A549 (cell line): ENCODE measurements around the gene RUFY1.

ENCODE experiments used
- EP300 ChIP-seq, 2 experiments: fragments of >200 bp; sonication (Bioruptor Twin); formaldehyde crosslinking; IDR thresholded peaks; 2 replicates in 1 of 2; 3 replicates in 1 of 2; pipeline ENCODE4 v1.6.1; 2016 to 2017
- GATA3 ChIP-seq: IDR thresholded peaks from 2 replicates; pipeline ENCODE4 v1.6.1; 2012; ENCODE audit warnings: borderline replicate concordance
- JUN ChIP-seq, 2 experiments: fragments of >200 bp; sonication (Bioruptor Twin); formaldehyde crosslinking; IDR thresholded peaks; 2 replicates in 1 of 2; 3 replicates in 1 of 2; pipeline ENCODE4 v1.6.1; 2016 to 2017
- MAFK ChIP-seq: fragments of 450-650 bp; IDR thresholded peaks from 2 replicates; pipeline ENCODE4 v1.6.1; 2014; ENCODE audit not compliant: partially characterized antibody
- MAX ChIP-seq: IDR thresholded peaks from 2 replicates; pipeline ENCODE4 v1.6.1; 2012
- POLR2A ChIP-seq: IDR thresholded peaks from 2 replicates; pipeline ENCODE4 v1.6.1; 2012; ENCODE audit warnings: mild to moderate bottlenecking, low read length
- TP53 ChIP-seq: fragments of 250-450 bp; sonication (Bioruptor Pico); IDR thresholded peaks from 2 replicates; pipeline ENCODE4 v1.5.0; 2021; ENCODE audit warnings: mild to moderate bottlenecking, moderate library complexity
- TF ChIP-seq, protein P1 (sequence below): fragments of >200 bp; sonication (Bioruptor Twin); formaldehyde crosslinking; IDR thresholded peaks from 3 replicates; pipeline ENCODE4 v1.5.1; 2016
- TF ChIP-seq, protein P2 (sequence below): fragments of 200-600 bp; sonication (generic); IDR thresholded peaks from 2 replicates; pipeline ENCODE4 v1.6.1; 2016; ENCODE audit warnings: antibody characterized with exemption, mild to moderate bottlenecking, moderate library complexity

DNA sequence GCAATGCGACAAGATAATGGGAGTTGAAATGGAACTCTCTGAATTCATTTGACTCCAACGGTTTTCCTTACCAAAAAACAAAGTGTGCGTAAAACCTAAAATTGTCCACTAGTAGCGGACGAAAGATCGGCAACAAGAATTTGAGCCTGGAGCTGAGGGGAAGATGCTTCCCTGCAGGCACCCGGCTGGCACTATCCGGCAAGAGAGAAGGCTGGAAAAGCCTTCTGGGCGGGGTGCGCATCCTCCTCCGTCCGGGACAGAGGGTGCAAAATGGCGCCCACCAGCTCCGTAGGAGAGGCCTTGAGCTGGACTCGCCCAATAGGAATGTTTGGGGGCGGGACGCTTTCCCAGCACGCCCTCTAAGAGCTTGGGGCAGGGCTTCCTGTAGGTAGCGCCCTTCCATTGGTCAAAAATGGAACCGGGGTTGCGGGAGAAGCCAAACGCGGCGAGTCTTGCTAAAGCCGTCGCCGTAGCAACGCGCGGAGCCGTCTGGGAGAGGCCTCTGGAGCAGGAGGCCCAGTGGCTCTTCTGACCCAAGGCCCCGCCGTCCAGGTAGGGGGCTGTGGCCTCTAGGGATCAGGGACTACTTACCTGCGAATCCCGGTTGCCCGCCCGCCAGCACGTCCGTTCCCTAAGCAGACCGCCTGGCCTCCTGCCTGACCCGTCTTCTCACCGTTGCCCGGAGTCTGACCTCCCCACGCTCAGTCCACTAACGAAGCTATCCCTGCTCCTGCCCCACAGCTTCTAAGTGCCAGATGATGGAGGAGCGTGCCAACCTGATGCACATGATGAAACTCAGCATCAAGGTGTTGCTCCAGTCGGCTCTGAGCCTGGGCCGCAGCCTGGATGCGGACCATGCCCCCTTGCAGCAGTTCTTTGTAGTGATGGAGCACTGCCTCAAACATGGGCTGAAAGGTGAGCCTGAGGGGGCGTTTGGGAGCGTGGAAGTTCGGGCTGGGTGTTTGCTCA is 9.2 kb downstream of the RUFY1 start:
- peak; percentile 90 to 93 for TF ChIP-seq JUN (IDR thresholded peaks at IDR 0.05)
- TF ChIP-seq, protein P1, sequence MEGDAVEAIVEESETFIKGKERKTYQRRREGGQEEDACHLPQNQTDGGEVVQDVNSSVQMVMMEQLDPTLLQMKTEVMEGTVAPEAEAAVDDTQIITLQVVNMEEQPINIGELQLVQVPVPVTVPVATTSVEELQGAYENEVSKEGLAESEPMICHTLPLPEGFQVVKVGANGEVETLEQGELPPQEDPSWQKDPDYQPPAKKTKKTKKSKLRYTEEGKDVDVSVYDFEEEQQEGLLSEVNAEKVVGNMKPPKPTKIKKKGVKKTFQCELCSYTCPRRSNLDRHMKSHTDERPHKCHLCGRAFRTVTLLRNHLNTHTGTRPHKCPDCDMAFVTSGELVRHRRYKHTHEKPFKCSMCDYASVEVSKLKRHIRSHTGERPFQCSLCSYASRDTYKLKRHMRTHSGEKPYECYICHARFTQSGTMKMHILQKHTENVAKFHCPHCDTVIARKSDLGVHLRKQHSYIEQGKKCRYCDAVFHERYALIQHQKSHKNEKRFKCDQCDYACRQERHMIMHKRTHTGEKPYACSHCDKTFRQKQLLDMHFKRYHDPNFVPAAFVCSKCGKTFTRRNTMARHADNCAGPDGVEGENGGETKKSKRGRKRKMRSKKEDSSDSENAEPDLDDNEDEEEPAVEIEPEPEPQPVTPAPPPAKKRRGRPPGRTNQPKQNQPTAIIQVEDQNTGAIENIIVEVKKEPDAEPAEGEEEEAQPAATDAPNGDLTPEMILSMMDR = no peak
- TF ChIP-seq GATA3 = no peak
- TF ChIP-seq TP53 (CRISPR knock-in tag) = no peak
- TF ChIP-seq POLR2A = peak; percentile 75
- peak; percentile 29 for TF ChIP-seq MAFK
- no peak for TF ChIP-seq EP300 (IDR thresholded peaks at IDR 0.05)
- TF ChIP-seq MAX = peak; percentile 61; the same call in 1 of the 2 replicates
- TF ChIP-seq, protein P2, sequence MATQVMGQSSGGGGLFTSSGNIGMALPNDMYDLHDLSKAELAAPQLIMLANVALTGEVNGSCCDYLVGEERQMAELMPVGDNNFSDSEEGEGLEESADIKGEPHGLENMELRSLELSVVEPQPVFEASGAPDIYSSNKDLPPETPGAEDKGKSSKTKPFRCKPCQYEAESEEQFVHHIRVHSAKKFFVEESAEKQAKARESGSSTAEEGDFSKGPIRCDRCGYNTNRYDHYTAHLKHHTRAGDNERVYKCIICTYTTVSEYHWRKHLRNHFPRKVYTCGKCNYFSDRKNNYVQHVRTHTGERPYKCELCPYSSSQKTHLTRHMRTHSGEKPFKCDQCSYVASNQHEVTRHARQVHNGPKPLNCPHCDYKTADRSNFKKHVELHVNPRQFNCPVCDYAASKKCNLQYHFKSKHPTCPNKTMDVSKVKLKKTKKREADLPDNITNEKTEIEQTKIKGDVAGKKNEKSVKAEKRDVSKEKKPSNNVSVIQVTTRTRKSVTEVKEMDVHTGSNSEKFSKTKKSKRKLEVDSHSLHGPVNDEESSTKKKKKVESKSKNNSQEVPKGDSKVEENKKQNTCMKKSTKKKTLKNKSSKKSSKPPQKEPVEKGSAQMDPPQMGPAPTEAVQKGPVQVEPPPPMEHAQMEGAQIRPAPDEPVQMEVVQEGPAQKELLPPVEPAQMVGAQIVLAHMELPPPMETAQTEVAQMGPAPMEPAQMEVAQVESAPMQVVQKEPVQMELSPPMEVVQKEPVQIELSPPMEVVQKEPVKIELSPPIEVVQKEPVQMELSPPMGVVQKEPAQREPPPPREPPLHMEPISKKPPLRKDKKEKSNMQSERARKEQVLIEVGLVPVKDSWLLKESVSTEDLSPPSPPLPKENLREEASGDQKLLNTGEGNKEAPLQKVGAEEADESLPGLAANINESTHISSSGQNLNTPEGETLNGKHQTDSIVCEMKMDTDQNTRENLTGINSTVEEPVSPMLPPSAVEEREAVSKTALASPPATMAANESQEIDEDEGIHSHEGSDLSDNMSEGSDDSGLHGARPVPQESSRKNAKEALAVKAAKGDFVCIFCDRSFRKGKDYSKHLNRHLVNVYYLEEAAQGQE = no peak
